ENCODE data around the gene KRTAP2-1.
A peak's percentile ranks its signal among the peaks of the same experiment; 100 is the strongest.

KRTAP2-1 gene

GRCh38 chr17:41024697-41025096 is 22.4 kb downstream of the KRTAP2-1 start:
- no peak overlapping the region for H2BK5ac ChIP-seq (ENCODE audit: low read depth, low read length, poor library complexity, severe bottlenecking)
- no peaks in the 10 kb centered on the region for H3K79me1 ChIP-seq (replicated peaks; ENCODE audit: low read length, poor library complexity, severe bottlenecking)
- H3K4me1 ChIP-seq (ENCODE audit: control insufficient read depth, insufficient read depth, low read depth, low read length) = peaks cover 3% of the 10 kb centered on the region
- H3K9me3 ChIP-seq (ENCODE audit: control insufficient read depth, low read length) = no peaks in the 10 kb centered on the region
- H3K4ac ChIP-seq (ENCODE audit: low read depth in 1 of 2, low read length in 2 of 2) = no peak overlapping the region
- H2BK120ac ChIP-seq (ENCODE audit: low read depth, low read length) = no peak overlapping the region
- no peak overlapping the region for H4K91ac ChIP-seq (ENCODE audit: low read length)
- peak overlapping the region; percentile 7 for H3K9ac ChIP-seq (ENCODE audit: low read length)
- no peak overlapping the region for H3K4me2 ChIP-seq (ENCODE audit: low read length, poor library complexity, severe bottlenecking)
- no peak overlapping the region for H2BK12ac ChIP-seq (ENCODE audit: low read length in 2 of 2)
- H4K8ac ChIP-seq (ENCODE audit: low read length) = no peak overlapping the region
- no peak overlapping the region for H3K23ac ChIP-seq (ENCODE audit: low read length in 2 of 2)
- no peaks in the 10 kb centered on the region for H3K27me3 ChIP-seq (ENCODE audit: control insufficient read depth in 1 of 2, insufficient read depth in 1 of 2, low read length in 2 of 2)
- WGBS = 72% methylated on average over 1 of the region's 3 CpGs
- no peak overlapping the region for H2BK15ac ChIP-seq (ENCODE audit: low read depth, poor library complexity, severe bottlenecking)
- no peak overlapping the region for H3K18ac ChIP-seq (ENCODE audit: low read depth in 1 of 2, low read length in 2 of 2)
- H2AFZ ChIP-seq (ENCODE audit: low read depth, low read length) = no peak overlapping the region
- no peak overlapping the region for H3K27ac ChIP-seq (ENCODE audit: low read length, poor library complexity, severe bottlenecking)
- no peak for DNase-seq
- H2AK5ac ChIP-seq (ENCODE audit: low read length, severe bottlenecking) = no peak overlapping the region
- H3K36me3 ChIP-seq (ENCODE audit: control insufficient read depth in 1 of 2, insufficient read depth in 2 of 2, low read depth in 1 of 2, low read length in 2 of 2) = no peaks in the 10 kb centered on the region
- no peak overlapping the region for H3K4me3 ChIP-seq (ENCODE audit: insufficient read depth in 1 of 2, low read depth in 1 of 2, low read length in 2 of 2)
- no peak overlapping the region for H3K14ac ChIP-seq (ENCODE audit: low read length in 2 of 2)

DNA sequence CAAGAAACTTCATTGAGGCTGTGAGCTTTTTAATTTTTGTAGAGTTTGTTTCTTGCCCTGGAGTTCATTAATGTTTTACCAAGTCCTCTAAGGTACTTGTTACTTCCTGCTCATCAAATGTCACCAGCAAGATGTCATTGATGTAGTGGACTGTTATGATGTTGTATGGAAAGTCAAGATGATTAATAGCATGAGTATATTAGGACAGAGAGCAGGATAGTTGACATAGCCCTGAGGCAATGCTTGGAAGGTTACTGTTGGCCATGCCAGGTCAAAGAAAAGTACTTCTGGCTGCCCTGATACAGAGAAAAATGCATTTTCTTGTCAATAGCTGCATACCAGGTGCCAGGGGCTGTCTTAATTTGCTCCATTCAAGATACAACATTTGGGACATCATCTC is 26.8 kb downstream of the KRTAP2-1 start:
- H3K36me3 ChIP-seq (ENCODE audit: control insufficient read depth in 1 of 2, insufficient read depth in 2 of 2, low read depth in 1 of 2, low read length in 2 of 2) = no peaks in the 10 kb centered on the region
- H4K8ac ChIP-seq (ENCODE audit: low read length) = no peak overlapping the region
- H3K27ac ChIP-seq (ENCODE audit: low read length, poor library complexity, severe bottlenecking) = no peak overlapping the region

DNA sequence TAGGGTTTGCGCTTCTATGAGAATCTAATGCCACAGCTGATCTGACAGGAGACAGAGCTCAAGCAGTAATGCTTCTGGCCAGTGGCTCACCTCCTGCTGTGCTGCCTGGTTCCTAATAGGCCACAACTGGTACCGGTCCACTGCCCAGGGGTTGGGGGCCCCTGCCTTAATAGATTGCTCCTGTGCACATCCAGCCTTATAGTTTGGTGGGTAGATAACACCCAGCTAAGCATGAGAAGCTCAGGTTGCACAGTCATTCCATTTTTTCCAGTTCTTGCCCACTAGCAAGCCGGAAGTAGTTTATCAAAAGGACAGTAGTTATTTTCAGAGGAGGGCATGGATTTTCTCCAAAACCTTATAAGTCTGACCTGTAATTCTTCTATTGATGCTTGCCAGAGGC is 27.7 kb downstream of the KRTAP2-1 start:
- Histone ChIP-seq H4K91ac (ENCODE audit: low read length) (no peak overlapping the region), H3K9ac (ENCODE audit: low read length) (no peak overlapping the region), H3K23ac (ENCODE audit: low read length in 2 of 2) (no peak overlapping the region), H3K9me3 (ENCODE audit: control insufficient read depth, low read length) (no peaks in the 10 kb centered on the region), H3K4ac (ENCODE audit: low read depth in 1 of 2, low read length in 2 of 2) (no peak overlapping the region), H3K27me3 (ENCODE audit: control insufficient read depth in 1 of 2, insufficient read depth in 1 of 2, low read length in 2 of 2) (no peaks in the 10 kb centered on the region), H2BK12ac (ENCODE audit: low read length in 2 of 2) (no peak overlapping the region), H2AK5ac (ENCODE audit: low read length, severe bottlenecking) (no peak overlapping the region), H3K4me3 (ENCODE audit: insufficient read depth in 1 of 2, low read depth in 1 of 2, low read length in 2 of 2) (no peak overlapping the region), H2AFZ (ENCODE audit: low read depth, low read length) (no peak overlapping the region), H3K18ac (ENCODE audit: low read depth in 1 of 2, low read length in 2 of 2) (no peak overlapping the region), H3K27ac (ENCODE audit: low read length, poor library complexity, severe bottlenecking) (no peak overlapping the region), H3K14ac (ENCODE audit: low read length in 2 of 2) (no peak overlapping the region), H3K4me1 (ENCODE audit: control insufficient read depth, insufficient read depth, low read depth, low read length) (peaks cover 1% of the 10 kb centered on the region), H2BK120ac (ENCODE audit: low read depth, low read length) (no peak overlapping the region), H3K36me3 (ENCODE audit: control insufficient read depth in 1 of 2, insufficient read depth in 2 of 2, low read depth in 1 of 2, low read length in 2 of 2) (no peaks in the 10 kb centered on the region), H4K8ac (ENCODE audit: low read length) (no peak overlapping the region), H3K4me2 (ENCODE audit: low read length, poor library complexity, severe bottlenecking) (no peak overlapping the region), H2BK15ac (ENCODE audit: low read depth, poor library complexity, severe bottlenecking) (no peak overlapping the region), H2BK5ac (ENCODE audit: low read depth, low read length, poor library complexity, severe bottlenecking) (no peak overlapping the region), H3K79me1 (replicated peaks; ENCODE audit: low read length, poor library complexity, severe bottlenecking) (no peaks in the 10 kb centered on the region)
- 97% methylated on average over 3 of the region's 3 CpGs for WGBS
- no peak for DNase-seq

More for the DNA sequence above, 26.8 kb downstream of the KRTAP2-1 start:
- H4K91ac ChIP-seq (ENCODE audit: low read length) = no peak overlapping the region
- H3K18ac ChIP-seq (ENCODE audit: low read depth in 1 of 2, low read length in 2 of 2) = no peak overlapping the region
- no peak for DNase-seq
- no peaks in the 10 kb centered on the region for H3K9me3 ChIP-seq (ENCODE audit: control insufficient read depth, low read length)
- H3K4me2 ChIP-seq (ENCODE audit: low read length, poor library complexity, severe bottlenecking) = no peak overlapping the region
- H2AK5ac ChIP-seq (ENCODE audit: low read length, severe bottlenecking) = no peak overlapping the region
- no peaks in the 10 kb centered on the region for H3K79me1 ChIP-seq (replicated peaks; ENCODE audit: low read length, poor library complexity, severe bottlenecking)
- H2BK15ac ChIP-seq (ENCODE audit: low read depth, poor library complexity, severe bottlenecking) = no peak overlapping the region
- H3K4me1 ChIP-seq (ENCODE audit: control insufficient read depth, insufficient read depth, low read depth, low read length) = peaks cover 1% of the 10 kb centered on the region
- H3K23ac ChIP-seq (ENCODE audit: low read length in 2 of 2) = no peak overlapping the region
- H2BK12ac ChIP-seq (ENCODE audit: low read length in 2 of 2) = no peak overlapping the region
- no peak overlapping the region for H3K9ac ChIP-seq (ENCODE audit: low read length)
- no peak overlapping the region for H3K14ac ChIP-seq (ENCODE audit: low read length in 2 of 2)
- H2AFZ ChIP-seq (ENCODE audit: low read depth, low read length) = no peak overlapping the region
- H3K4me3 ChIP-seq (ENCODE audit: insufficient read depth in 1 of 2, low read depth in 1 of 2, low read length in 2 of 2) = no peak overlapping the region
- no peak overlapping the region for H2BK5ac ChIP-seq (ENCODE audit: low read depth, low read length, poor library complexity, severe bottlenecking)
- no peak overlapping the region for H3K4ac ChIP-seq (ENCODE audit: low read depth in 1 of 2, low read length in 2 of 2)
- H3K27me3 ChIP-seq (ENCODE audit: control insufficient read depth in 1 of 2, insufficient read depth in 1 of 2, low read length in 2 of 2) = no peaks in the 10 kb centered on the region
- no peak overlapping the region for H2BK120ac ChIP-seq (ENCODE audit: low read depth, low read length)

GRCh38 chr17:41018541-41018940 is 28.6 kb downstream of the KRTAP2-1 start:
- no peak overlapping the region for H3K27ac ChIP-seq (ENCODE audit: low read length, poor library complexity, severe bottlenecking)

More at GRCh38 chr17:41018541-41018940, 28.6 kb downstream of the KRTAP2-1 start:
- no peak overlapping the region for H2BK15ac ChIP-seq (ENCODE audit: low read depth, poor library complexity, severe bottlenecking)
- H2BK5ac ChIP-seq (ENCODE audit: low read depth, low read length, poor library complexity, severe bottlenecking) = no peak overlapping the region
- no peak overlapping the region for H3K4ac ChIP-seq (ENCODE audit: low read depth in 1 of 2, low read length in 2 of 2)
- no peak for DNase-seq
- peak overlapping the region; percentile 53 for H2AK5ac ChIP-seq (ENCODE audit: low read length, severe bottlenecking)
- H2AFZ ChIP-seq (ENCODE audit: low read depth, low read length) = no peak overlapping the region
- no peak overlapping the region for H2BK12ac ChIP-seq (ENCODE audit: low read length in 2 of 2)
- no peak overlapping the region for H3K18ac ChIP-seq (ENCODE audit: low read depth in 1 of 2, low read length in 2 of 2)
- H3K23ac ChIP-seq (ENCODE audit: low read length in 2 of 2) = no peak overlapping the region
- no peak overlapping the region for H3K4me3 ChIP-seq (ENCODE audit: insufficient read depth in 1 of 2, low read depth in 1 of 2, low read length in 2 of 2)
- H3K4me2 ChIP-seq (ENCODE audit: low read length, poor library complexity, severe bottlenecking) = no peak overlapping the region
- no peaks in the 10 kb centered on the region for H3K79me1 ChIP-seq (replicated peaks; ENCODE audit: low read length, poor library complexity, severe bottlenecking)
- H3K9me3 ChIP-seq (ENCODE audit: control insufficient read depth, low read length) = no peaks in the 10 kb centered on the region
- no peak overlapping the region for H3K14ac ChIP-seq (ENCODE audit: low read length in 2 of 2)
- no peaks in the 10 kb centered on the region for H3K27me3 ChIP-seq (ENCODE audit: control insufficient read depth in 1 of 2, insufficient read depth in 1 of 2, low read length in 2 of 2)
- H2BK120ac ChIP-seq (ENCODE audit: low read depth, low read length) = no peak overlapping the region
- H3K9ac ChIP-seq (ENCODE audit: low read length) = no peak overlapping the region
- H3K36me3 ChIP-seq (ENCODE audit: control insufficient read depth in 1 of 2, insufficient read depth in 2 of 2, low read depth in 1 of 2, low read length in 2 of 2) = no peaks in the 10 kb centered on the region
- peaks cover 1% of the 10 kb centered on the region for H3K4me1 ChIP-seq (ENCODE audit: control insufficient read depth, insufficient read depth, low read depth, low read length)
- H4K8ac ChIP-seq (ENCODE audit: low read length) = no peak overlapping the region
- no peak overlapping the region for H4K91ac ChIP-seq (ENCODE audit: low read length)
- WGBS = 92% methylated on average over 3 of the region's 3 CpGs

Measured in mesenchymal stem cell (in vitro differentiated cells and primary cell).